HG03432 (cell line): ENCODE measurements around the gene SUGP1.

Experiments
- ATAC-seq: cut with Tn5 transposase; IDR thresholded peaks from one replicate; pipeline ENCODE4 v1.9.1; 2021; ENCODE audit warnings: mild to moderate bottlenecking, moderate library complexity; ENCODE audit not compliant: unreplicated experiment

The SUGP1 gene

DNA sequence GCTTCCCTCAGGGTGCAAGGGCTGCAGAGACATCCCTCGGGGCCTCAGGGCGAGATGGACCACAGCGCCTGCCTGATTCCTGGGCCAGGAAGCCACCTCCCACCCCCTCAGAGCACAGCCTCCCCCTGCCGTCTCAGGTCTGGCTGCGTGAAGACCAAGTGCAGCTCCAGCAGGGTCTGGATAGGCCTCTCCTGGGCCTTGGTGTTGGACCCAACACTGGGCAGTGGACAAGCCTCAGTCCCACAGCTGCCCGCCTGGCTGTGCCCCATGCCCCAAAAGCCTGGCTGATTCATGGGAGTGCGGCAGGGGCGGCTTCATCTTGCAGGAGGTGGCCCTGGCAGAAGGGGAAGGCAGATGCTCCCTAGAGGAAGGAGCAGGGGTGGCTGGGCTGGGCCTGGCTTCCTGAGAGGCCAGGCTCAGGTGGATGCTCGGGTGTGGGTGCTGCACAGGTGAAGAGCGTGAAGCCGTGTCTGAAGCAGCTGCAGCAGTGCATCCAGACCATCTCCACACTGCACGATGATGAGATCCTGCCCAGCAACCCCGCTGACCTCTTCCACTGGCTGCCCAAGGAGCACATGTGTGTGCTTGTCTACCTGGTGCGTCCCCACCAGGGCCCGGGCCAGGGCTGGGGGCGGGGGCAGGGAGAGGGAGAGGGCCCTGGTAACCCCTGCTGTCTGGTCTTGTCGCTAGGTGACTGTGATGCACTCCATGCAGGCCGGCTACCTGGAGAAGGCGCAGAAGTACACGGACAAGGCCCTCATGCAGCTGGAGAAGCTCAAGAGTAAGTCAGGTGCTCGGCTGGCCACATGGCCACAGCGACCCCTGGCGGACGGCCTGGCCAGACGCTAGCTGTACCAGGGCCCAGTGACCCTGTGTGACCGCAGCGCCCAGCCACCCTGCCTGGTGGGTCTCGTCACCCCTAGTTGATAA lies 22.0 kb upstream of the SUGP1 start:
- no peak for ATAC-seq

DNA sequence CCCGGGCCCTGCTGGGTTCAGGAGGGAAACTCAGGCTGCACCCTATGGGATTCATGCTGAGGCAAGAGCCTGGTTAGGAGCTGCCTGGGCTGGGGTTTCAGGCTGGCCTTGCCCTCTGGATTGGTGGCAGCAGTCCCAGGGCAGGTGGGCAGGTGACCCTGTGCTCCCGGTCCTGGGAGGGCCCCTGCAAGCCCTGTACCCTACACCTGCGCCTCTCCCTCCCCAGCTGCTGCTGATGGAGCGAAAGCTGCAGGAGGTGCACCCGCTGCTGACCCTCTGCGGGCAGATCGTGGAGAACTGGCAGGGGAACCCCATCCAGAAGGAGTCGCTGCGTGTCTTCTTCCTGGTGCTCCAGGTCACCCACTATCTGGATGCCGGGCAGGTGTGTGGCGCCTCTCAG lies 20.7 kb upstream of the SUGP1 start:
- no peak for ATAC-seq

DNA sequence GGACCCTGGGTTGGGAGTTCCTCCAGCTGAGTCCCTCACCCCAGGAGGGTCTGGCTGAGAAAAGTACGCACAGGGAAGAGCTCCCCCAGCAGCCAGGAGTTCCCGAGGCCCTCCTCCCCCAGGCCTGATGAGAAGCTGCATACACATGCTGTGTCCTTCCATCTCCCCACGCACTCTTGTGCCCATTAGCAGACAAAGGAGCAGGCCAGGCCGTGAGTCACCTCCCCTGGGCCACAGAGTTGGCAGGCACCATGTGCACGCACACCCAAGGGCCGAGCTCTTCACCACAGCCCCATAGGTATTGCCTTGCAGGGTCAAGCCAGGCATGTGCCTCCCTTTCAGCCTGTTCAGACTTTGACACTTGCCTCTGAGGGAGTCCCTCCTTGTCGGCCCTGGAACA lies 17.8 kb upstream of the SUGP1 start:
- ATAC-seq: no peak

DNA sequence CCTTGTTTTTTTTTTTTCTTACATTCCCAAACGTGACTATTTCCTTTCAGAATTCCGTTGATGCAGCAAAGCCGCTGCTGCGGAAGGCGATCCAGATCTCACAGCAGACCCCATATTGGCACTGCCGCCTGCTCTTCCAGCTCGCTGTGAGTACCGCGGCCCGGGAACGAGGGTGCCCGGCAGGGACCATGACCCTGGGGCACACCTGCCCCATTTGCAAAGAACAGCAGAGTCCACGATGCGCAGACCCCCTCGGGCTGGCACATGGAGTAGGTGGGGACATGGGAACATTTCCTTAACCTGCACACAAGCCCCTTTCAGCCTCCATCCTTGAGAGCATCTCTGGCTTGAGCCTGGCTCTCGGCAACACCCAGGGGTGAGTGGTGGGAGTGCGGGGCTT lies 16.8 kb upstream of the SUGP1 start:
- ATAC-seq: no peak

DNA sequence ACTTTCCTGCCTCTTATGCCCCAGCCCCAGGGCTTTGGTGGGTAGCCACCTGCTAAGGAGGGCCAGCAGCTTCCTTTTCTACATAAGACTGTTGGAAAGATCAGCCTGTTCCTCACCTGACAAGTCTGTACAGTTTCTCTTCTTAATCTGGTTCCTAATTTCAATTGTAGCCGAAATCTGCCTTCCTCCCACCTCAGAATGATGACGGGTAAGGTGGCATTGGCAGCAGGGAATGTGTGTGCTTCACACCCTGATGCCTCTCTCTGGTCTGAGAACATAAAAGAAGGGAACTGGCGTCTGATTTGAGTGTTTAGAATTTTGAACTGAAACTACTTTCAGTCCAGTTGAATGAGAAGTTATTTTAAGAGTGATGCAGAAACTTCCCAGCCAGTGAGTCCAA lies 16.3 kb upstream of the SUGP1 start:
- no peak for ATAC-seq

DNA sequence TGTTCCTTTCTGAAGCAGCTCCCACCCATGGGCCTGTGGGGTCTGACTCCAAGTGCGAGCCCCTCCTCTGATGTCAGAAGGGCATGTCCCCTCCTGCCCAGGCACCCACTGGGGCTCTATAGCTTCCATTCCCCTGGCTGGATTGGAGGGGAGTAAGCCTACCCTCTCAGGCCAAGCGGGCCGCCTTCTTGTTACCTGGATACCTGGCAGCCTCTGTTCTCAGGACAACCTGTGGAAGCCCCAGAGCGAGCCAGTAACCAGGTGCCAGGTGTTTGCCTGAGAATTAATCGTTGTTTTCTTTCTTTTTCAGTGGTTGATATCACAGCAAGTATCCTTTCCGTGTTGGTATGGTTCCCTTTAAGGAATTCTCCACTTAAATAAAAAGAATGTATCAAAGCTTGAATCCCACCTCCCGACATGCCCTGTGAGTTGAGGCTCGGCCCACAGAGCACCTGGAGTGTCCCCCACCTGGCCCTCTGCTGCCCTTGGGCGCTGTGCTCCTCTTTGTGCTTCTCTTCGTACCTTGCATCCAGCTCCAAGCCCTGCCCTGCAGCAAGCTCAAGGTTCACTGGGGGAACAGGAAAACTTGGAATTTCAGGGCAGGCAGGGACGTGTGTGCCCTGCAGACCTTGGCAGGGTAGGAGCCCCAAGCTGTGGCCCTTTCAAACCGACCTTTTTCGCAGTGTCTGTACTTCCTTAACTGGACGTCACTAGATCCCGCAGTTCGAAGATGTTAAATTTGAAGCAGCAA lies 15.3 kb upstream of the SUGP1 start:
- no peak for ATAC-seq

DNA sequence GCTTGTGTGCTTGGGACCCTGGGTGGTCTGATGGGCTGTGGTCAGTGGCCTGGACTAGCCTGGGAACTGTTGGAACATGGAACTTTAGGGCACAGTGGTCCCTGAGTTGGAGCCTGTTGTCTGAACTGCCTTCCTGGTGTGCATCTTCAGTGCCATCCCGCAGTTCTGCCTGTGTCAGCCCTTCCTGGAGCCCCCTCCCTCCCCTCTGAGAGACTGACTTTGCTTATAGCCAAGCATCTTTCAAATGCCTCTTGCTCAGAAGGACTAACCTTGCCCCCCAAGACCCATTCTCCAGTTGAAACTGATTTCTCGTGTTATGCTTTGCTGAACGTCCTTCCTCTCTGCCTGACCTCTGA lies 14.7 kb upstream of the SUGP1 start:
- no peak for ATAC-seq

DNA sequence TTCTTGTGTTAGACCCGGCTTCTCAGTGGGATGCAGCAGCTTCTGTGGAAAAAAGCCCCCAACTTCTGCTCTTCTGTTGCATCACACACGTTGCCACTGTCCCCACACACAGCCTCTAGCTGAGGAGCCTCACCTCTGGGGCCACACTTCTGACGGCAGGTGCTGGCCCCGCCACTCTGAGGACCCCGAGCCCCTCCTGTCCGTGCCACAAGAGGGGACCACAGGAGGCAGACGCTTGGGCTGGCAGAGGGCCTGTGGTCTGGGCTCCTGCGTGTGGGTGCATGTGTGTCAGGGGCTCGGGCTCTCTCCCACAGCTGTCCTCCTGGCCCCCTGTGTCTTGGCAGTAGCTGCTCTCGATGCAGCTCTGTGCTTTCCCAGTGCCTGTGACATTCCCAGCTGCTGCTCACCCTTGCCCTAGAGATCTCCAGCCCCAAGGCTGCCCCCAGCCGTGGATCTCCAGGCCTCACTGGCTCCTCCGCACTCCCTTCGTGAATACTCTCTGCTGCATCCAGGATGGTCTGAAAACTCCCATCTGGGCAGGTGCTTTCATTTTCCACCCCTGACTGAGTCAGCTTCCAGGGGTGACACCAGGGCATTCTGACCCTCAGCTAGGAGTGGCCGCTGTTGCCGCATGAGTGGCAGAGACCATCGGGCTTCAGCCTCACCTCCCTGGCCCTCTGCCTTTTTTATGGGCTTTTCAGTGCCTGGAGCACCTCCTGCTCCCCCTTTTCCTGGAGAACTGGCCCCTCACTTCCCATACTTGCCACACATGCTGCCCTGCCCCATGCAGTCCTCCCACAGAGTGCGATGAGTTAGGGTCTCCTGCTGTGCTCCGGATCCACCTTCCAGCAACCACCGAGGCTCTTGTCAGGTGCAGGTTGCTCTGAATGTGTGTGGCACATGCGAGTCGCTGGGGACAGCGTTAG lies 14.0 kb upstream of the SUGP1 start:
- ATAC-seq: no peak

DNA sequence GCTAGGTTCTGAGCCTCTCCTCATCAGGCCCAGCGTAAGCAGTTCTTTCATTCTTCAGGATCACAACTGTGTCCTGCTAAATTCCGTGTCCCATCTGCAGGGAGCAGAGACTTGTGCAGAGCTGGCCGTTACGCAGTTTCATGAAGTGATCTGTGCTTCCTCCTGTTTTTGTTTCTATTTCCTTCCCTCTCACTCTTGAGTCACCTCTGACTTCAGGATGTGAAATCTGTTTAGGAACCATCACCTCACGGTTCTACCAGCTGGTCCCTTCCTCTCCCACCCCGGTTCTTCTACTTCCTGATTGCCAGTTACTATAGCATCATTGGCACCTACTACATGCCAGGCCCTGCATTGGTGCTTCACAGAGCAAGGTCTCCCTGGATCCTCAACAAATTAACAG lies 8.8 kb upstream of the SUGP1 start:
- ATAC-seq: no peak

DNA sequence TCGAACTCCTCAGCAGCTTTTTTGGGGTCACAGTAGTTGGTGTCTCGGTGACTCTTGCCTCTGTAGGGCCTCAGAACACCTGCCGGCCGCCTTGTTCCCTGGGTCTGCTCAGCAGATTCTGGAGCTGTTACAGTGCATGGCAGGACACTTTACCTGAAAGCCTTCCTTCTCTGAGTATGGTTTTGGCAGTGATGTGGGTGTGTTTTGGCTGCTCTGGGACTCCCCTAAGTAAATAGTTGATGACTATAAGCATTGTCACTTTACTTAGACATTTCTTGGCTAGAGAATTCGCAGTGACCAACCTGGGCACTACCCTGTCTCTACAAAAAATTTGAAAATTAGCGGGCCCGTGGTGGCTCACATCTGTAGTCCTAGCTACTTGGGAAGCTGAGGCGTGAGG lies 7.4 kb upstream of the SUGP1 start:
- ATAC-seq: no peak

DNA sequence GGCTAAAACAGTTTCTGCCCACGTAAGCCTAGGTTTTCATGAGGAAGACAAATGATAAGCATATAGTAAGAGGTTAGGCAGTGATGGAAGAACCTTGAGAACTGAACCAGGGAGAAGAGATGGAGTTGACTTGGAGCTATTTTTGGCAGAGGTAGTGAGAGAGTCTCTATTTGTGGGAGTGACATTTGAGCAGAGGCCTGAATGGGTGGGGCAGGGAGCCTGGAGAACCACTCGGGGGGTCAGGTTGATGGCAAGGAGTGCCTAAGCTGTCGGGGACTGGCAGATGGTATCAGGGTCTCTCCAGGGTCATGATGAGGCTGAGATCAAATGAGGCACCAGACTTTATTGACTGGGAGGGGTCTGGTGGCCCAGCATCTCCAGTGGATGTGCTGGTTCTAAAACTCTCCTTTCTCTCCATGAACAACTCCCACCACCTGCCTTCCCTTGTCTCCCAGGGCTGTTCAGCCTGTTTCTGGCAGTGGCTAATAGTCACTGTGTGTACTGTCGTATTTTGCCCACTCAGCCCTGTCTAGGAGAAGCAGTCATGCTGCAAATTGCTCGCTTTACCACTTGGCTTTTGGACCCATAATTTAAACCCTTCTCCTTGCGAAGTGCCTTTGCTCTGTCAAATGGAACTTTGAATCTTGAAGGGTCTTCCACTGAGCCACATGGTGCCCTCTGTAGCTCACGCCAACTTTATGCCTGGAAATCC lies 3.9 kb upstream of the SUGP1 start:
- no peak for ATAC-seq

DNA sequence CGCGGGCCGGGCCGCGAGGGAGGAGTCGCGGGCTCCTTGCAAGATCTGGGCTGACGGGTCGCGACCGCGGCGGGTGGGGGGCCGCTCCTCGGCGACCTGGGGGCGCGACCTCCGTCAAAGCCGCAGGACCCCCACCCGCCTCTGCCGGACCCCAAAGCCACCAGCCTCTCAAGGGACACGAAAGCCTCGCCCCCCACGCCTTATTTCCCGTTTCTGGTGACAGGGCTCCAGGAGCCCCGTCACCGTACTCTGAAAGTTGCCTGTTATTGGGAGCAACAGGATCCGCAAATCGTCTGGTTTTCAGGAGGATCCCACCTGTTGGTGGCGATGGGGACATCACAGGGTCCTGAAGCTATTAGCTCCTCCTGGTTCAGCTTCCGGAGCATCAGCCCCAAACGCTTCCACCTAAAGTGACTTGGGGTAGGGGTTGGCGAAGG lies 850 bp upstream of the SUGP1 start:
- no peak for ATAC-seq

DNA sequence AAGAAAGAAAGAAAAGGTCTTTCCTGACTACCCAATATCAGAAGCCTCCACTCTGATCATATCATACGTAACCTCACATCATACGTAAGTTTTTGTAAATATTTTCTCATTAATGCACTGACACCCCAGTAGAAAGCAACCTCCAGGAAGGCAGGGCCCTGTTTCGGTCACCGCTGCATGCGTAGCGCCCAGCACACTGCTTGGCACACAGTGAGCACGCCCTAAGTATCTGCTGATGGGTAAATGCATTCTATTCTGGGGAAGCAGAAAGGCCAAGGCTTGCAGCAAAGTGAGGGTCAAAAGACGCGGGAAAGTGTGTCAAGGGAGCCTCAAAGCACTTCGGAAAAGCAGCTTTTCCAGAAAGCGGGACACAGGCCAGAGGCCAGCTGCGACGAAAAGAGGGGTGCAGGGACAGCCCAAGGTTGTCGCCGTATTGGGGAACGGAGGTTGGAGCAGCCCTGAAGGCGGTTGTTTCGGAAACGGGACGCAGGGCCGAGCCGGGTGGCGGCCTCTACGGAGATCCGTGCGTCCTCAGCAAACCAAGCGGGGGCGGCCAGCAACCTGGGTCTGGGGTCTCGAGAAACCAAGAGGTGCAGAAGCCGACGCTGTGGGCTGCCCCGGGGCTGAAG lies 463 bp downstream of the SUGP1 start:
- peak; percentile 10 for ATAC-seq

DNA sequence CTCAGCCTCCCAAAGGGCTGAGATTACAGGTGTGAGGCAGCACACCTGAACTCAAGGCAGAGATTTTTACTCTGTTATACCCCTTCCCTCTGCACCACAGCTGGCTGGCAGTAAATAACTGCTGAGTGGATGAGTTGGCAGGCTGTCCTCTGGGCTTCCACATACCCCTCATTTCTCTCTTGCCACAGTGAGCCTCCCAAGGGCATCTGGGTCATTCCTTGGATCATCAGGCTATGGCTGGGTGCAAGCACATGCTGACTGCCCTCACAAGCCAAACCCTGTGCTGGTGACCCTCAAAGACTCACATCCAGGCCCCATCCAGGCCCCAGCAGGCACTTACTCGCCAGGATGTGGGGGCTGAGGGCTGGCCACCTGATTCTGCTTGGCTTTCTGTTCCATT lies 4.2 kb downstream of the SUGP1 start:
- no peak for ATAC-seq

DNA sequence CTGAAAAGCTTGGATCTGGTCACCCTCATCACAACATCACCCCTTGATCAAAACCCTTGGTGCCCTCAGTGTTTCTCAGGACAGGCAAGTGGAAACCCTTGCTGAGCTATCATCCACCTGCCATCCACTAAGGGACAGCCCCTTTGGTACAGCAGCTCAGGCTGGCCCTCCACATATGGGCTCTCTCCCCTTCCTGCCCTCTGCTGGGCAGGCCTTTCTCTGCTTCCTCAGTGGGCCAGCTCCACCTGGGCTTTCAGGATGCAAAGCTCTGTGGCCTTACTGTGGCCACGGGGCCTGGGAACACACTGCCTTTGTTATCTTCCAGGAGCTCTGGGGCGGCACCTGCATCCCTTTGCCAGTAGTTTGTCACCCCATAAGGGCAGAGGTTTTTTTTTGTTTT lies 4.9 kb downstream of the SUGP1 start:
- ATAC-seq: no peak

DNA sequence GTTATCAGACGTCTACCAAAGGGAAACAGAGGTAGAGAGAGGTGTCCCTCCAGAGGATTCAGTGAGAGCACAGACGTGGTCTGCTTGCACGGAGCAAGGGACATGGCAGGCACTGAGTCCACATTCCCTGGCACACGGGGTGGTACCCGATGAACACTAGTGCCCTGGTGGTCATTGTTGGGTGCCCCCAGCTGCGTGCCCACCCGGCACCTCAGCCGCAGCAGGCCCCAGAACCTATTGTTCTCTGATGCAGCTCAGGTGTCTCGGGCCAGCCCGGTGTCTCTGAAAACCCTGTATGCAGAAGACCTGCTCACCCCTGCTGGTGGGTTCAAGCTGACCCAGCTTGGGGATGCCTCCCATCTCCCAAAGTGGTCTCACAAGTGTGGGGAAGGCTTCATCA lies 11.9 kb downstream of the SUGP1 start:
- ATAC-seq: no peak

DNA sequence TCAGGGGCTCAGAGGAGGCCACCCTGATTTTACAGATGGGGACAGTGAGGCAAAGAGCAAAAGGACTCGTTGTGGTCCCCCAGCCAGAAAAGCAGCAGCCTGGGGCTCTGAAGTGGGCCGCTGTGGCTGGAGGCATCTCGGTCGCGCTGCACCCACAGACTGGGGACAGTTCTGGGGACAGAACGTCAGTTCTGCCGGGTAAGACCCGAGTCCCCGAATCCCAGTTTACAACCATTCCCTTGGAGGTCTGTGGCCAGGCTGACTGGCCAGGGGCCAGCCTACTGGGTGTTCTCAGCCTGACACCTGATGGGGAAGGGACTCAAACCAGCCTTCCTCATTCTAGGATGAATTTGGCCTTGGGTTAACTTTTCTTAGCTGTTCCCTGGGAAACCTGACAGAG lies 14.1 kb downstream of the SUGP1 start:
- no peak for ATAC-seq

DNA sequence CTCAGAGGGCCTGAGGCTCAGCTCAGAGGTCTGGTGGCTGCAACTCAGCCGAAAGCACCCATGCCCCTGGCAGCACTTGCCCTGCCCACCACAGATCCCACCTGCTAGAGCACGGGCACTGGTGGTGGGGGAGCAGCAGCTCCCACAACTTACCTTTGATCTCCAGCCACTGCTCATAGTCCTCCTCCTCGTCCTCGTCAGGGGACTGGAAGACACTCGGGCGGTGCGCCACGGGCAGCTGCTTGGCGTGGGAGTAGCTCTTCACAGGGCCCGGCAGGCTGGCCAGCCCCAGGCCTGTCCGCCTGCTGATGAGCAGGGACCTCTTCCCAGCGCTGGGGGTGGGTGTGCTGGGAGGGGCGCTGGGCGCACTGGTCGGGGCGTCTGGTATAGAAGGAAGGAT lies 14.6 kb downstream of the SUGP1 start:
- ATAC-seq: no peak

DNA sequence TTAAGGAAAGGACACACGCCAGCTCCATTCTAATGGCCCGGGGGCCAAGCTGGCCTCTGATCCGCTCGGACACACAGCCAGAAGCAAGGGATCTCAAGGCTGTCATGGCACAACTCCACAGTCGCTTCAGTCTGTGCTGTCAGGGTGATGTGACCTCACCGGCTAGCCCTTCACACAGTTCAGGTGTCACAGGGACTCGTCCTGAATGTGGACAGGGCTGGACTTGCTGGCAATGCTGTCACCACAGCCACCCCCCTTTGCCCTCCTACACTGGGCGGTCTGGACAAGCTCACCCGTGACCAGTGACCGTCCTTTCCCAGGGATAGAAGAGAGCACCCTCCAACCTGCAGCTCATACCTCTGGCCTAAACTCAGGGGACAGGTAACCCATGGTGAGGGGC lies 15.2 kb downstream of the SUGP1 start:
- no peak for ATAC-seq
